ENCODE data around the gene PRSS23. TPM values are rescaled to one million over a fixed set of nuclear protein-coding genes. Genes with fewer than 3 reads are reported as not detected.

Gene PRSS23
- total RNA-seq, 1 donor from 2014 or later: 47.1 TPM

DNA sequence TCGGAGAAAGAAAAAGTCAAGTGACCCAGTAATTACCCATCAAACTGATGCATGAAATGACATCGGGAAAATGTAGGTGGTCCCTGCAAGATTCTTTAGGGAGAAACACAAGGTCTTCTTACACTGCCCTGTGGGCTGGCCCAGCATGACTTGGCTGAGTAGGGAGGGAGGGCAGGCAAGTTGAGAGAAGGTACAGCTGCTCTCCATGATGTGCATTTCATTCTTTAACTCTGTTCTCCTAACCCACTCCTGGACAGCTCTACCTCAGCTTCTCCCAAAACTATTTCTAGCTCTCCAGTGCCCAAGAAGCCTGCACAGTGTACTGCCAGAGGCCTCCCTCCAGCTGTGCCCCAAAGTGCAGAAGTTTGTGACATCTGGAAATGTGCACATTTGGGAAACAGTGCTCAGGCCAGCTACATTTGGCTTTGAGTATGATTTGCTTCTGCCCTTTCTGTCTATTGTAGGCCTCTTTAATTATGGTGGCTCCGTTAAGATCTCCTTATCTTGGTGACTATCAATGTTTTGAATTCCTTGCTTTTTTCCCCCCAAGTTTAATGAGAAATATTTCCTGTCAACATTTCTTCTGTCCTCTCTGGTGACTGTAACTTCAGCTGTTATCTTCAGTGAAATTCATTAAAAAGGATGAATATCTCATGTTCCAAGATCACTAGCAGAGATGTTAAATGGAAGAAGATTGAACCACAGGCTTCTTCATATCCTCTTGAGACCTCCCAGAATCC is 26.7 kb upstream of the PRSS23 start:
- H3K27me3 Mint-ChIP-seq: no peaks in the 10 kb centered on the region
- no peak overlapping the region for H3K27ac Mint-ChIP-seq
- H3K4me3 Mint-ChIP-seq: no peak overlapping the region
- no peaks in the 10 kb centered on the region for H3K9me3 Mint-ChIP-seq
- H3K4me1 Mint-ChIP-seq (ENCODE audit: unreplicated experiment): peaks cover 16% of the 10 kb centered on the region
- DNase-seq (ENCODE audit: extremely low spot score, unreplicated experiment): no peak
- TF ChIP-seq, protein P1, sequence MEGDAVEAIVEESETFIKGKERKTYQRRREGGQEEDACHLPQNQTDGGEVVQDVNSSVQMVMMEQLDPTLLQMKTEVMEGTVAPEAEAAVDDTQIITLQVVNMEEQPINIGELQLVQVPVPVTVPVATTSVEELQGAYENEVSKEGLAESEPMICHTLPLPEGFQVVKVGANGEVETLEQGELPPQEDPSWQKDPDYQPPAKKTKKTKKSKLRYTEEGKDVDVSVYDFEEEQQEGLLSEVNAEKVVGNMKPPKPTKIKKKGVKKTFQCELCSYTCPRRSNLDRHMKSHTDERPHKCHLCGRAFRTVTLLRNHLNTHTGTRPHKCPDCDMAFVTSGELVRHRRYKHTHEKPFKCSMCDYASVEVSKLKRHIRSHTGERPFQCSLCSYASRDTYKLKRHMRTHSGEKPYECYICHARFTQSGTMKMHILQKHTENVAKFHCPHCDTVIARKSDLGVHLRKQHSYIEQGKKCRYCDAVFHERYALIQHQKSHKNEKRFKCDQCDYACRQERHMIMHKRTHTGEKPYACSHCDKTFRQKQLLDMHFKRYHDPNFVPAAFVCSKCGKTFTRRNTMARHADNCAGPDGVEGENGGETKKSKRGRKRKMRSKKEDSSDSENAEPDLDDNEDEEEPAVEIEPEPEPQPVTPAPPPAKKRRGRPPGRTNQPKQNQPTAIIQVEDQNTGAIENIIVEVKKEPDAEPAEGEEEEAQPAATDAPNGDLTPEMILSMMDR (conservative IDR thresholded peaks at IDR 0.05): no peak
- no peaks in the 10 kb centered on the region for H3K36me3 Mint-ChIP-seq

DNA sequence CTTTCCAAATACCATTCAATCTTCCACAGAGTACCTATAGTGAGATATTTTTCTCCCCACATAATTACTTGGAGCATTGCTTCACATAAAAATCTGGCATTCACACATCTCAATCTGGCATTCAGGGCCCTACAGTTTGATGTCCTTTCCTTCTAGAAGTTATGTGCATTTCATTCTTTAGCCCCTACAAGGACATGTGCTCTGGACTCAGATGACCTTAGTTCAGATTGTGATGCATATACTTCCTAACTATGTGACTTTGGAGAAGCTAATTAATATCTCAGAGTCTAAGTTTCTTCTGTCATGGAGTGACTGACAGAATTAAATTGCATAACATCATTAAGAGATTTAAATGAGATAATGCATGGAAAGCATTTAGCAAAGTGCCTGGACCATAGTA is 25.9 kb upstream of the PRSS23 start:
- H3K4me1 Mint-ChIP-seq (ENCODE audit: unreplicated experiment): peaks cover 16% of the 10 kb centered on the region
- H3K36me3 Mint-ChIP-seq: no peaks in the 10 kb centered on the region
- H3K4me3 Mint-ChIP-seq: no peak overlapping the region
- H3K27ac Mint-ChIP-seq: no peak overlapping the region
- no peaks in the 10 kb centered on the region for H3K27me3 Mint-ChIP-seq
- H3K9me3 Mint-ChIP-seq: no peaks in the 10 kb centered on the region
- TF ChIP-seq, protein P1 (conservative IDR thresholded peaks at IDR 0.05): no peak
- DNase-seq (ENCODE audit: extremely low spot score, unreplicated experiment): no peak

DNA sequence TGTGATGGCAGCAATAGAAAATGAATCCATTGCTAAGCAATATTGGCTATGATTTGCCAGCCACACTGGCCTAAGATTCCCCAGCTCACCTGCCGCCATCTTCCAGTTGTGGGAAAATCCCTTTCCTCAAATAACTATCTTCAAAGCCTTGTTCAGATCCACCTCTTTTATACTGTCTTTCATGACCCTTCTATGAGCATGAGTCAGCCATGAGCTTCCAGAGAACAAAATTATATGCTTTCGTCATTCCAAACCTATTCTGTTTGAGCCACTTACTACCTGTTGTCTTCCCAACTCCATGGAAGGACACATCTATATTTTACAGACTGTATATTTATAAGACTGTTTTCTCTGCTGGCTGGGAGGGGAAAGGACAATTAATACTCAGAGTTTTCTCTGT is 25.0 kb upstream of the PRSS23 start:
- TF ChIP-seq, protein P1 (conservative IDR thresholded peaks at IDR 0.05): no peak
- H3K9me3 Mint-ChIP-seq: no peaks in the 10 kb centered on the region
- no peak overlapping the region for H3K4me3 Mint-ChIP-seq
- H3K36me3 Mint-ChIP-seq: no peaks in the 10 kb centered on the region
- no peaks in the 10 kb centered on the region for H3K27me3 Mint-ChIP-seq
- peaks cover 16% of the 10 kb centered on the region for H3K4me1 Mint-ChIP-seq (ENCODE audit: unreplicated experiment)
- DNase-seq (ENCODE audit: extremely low spot score, unreplicated experiment): no peak
- no peak overlapping the region for H3K27ac Mint-ChIP-seq

DNA sequence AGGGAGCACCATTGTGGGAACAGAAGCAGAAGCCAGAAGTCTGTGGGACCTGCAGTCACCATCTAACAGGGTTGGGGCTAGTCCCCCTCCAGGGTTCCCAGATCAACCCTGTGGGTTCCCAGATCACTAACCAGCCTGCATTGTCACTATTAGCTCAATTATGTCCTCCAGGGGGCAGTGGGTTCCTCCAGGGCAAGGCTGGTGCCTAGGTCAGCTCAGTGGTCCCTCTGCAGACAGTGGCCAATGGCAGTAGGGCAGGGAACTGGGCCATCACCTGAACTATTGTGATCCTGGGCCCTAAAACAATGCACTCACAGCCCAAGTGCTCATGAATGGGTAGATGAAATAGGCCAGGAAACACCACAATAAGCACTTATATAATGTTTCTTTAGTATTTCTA is 18.8 kb upstream of the PRSS23 start:
- TF ChIP-seq, protein P1 (conservative IDR thresholded peaks at IDR 0.05): peak; percentile 21

DNA sequence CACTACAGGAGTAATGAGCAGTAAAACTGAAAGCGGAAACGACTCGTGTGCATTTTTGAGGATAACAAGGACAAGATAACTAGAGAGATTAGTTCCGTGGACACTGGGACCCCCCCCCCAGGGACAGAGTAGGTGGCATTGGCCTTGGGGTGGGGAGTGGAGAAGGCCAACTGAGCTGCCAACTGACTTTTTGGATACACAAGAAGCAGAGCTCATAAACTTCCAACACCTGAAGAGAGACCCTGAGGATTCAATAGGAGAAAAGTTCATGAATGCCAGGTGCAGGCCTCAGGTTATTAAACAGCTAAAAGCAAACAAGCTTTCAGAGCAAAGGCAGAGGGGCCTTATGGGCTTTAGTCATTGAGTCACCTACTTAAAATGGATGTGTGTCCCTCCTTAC is 17.6 kb upstream of the PRSS23 start:
- no peaks in the 10 kb centered on the region for H3K36me3 Mint-ChIP-seq
- TF ChIP-seq, protein P1 (conservative IDR thresholded peaks at IDR 0.05): no peak
- H3K4me3 Mint-ChIP-seq: no peak overlapping the region
- DNase-seq (ENCODE audit: extremely low spot score, unreplicated experiment): no peak
- H3K27ac Mint-ChIP-seq: no peak overlapping the region
- H3K27me3 Mint-ChIP-seq: no peaks in the 10 kb centered on the region
- H3K4me1 Mint-ChIP-seq (ENCODE audit: unreplicated experiment): peaks cover 7% of the 10 kb centered on the region
- H3K9me3 Mint-ChIP-seq: no peaks in the 10 kb centered on the region

More for the DNA sequence above, 18.8 kb upstream of the PRSS23 start:
- no peaks in the 10 kb centered on the region for H3K9me3 Mint-ChIP-seq
- no peaks in the 10 kb centered on the region for H3K27me3 Mint-ChIP-seq
- no peaks in the 10 kb centered on the region for H3K36me3 Mint-ChIP-seq
- no peak for DNase-seq (ENCODE audit: extremely low spot score, unreplicated experiment)
- H3K4me1 Mint-ChIP-seq (ENCODE audit: unreplicated experiment): peaks cover 7% of the 10 kb centered on the region
- H3K27ac Mint-ChIP-seq: no peak overlapping the region
- no peak overlapping the region for H3K4me3 Mint-ChIP-seq
